Erythroblast (primary cell): ENCODE results near the gene MARK1.

Experiments used
- GATA1 ChIP-seq: IDR thresholded peaks from 2 replicates; pipeline ENCODE4 v1.6.1; 2011; ENCODE audit warnings: low read depth, mild to moderate bottlenecking, control low read depth, low read length, moderate library complexity
- POLR2A ChIP-seq: IDR thresholded peaks from 2 replicates; pipeline ENCODE4 v1.6.1; 2011; ENCODE audit warnings: mild to moderate bottlenecking, low read length

DNA sequence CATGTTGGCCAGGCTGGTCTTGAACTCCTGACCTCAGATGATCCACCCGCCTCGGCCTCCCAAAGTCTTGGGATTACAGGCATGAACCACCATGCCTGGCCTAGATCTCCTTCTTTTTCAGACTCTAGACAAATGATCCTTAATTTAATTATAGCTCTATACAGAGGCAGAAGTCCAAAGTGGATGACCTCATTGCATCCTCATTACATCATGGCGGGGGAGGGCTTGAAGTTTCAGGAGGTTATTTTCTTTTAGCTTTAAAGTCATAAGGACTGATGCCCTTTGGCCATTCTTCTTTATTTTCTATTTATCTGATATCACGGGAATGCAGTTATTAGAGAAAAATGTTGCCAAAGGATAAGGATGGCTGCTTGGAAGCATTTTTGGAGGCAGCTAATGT lies 14.1 kb upstream of the MARK1 start:
- TF ChIP-seq POLR2A = no peak
- TF ChIP-seq GATA1 = no peak
